IMR-90 (cell line): ENCODE measurements around the gene THPO. TPM values are rescaled to one million over a fixed set of nuclear protein-coding genes. Genes with fewer than 3 reads are reported as not detected.

Source experiments
- ATAC-seq: fragments of 200-7000 bp; cut with Tn5 transposase; 2 replicates; pipeline ENCODE4 v1.9.1; 2020; ENCODE audit warnings: low read depth, mild to moderate bottlenecking, moderate library complexity
- Bru-seq: library from RNA; stranded (reverse); fragments of 400-500 nt; gene quantifications from one replicate; lab custom pipeline; 2021; lab: Mats Ljungman, UMichigan
- BruChase-seq, 2 experiments: library from RNA; stranded (reverse); fragments of 400-500 nt; gene quantifications; one replicate each; lab custom pipeline; 2021; lab: Mats Ljungman, UMichigan
- BruUV-seq: library from RNA; stranded (reverse); fragments of 400-500 nt; replicated peaks from 2 replicates; lab custom pipeline; 2021; lab: Mats Ljungman, UMichigan
- CTCF ChIA-PET: fragments of 300-600 bp; formaldehyde crosslinking; extraction: SDS; loops from one replicate; lab custom pipeline; 2021; ENCODE audit warnings: antibody characterized with exemption; lab: Yijun Ruan, JAX
- POLR2A ChIA-PET: fragments of 300-600 bp; sonication (Branson Sonifier 250); formaldehyde crosslinking; loops from one replicate; lab custom pipeline; 2022; ENCODE audit warnings: antibody characterized with exemption; ENCODE audit not compliant: unreplicated experiment; lab: Charles Lee
- DNase-seq: peaks from one replicate; pipeline ENCODE4 v3.0.0; 2013
- H2AFZ ChIP-seq: replicated peaks from 2 replicates; pipeline ENCODE3; 2013; ENCODE audit warnings: low read length, mild to moderate bottlenecking; ENCODE audit not compliant: poor library complexity
- H2AK5ac ChIP-seq: 2 replicates; pipeline ENCODE4 v1.6.1; 2013; ENCODE audit warnings: low read depth, low read length, inconsistent platforms
- H2AK9ac ChIP-seq: replicated peaks from 2 replicates; pipeline ENCODE3; 2013; ENCODE audit warnings: mild to moderate bottlenecking, low read depth, low read length, moderate library complexity; ENCODE audit not compliant: poor library complexity
- H2BK120ac ChIP-seq: 2 replicates; pipeline ENCODE4 v1.6.1; 2013; ENCODE audit warnings: low read depth, low read length, inconsistent platforms
- H2BK15ac ChIP-seq: 3 replicates; pipeline ENCODE4 v1.6.1; 2013; ENCODE audit warnings: low read depth, low read length, inconsistent platforms
- H2BK20ac ChIP-seq: 2 replicates; pipeline ENCODE4 v1.6.1; 2013; ENCODE audit warnings: low read depth, mild to moderate bottlenecking, inconsistent platforms, low read length, moderate library complexity
- H2BK5ac ChIP-seq: 2 replicates; pipeline ENCODE4 v1.6.1; 2013; ENCODE audit warnings: mild to moderate bottlenecking, low read depth, low read length, inconsistent platforms; ENCODE audit not compliant: poor library complexity, severe bottlenecking
- H3K14ac ChIP-seq: replicated peaks from 2 replicates; pipeline ENCODE4 v1.6.1; 2013; ENCODE audit warnings: low read depth, low read length, inconsistent platforms
- H3K18ac ChIP-seq: 2 replicates; pipeline ENCODE4 v1.6.1; 2013; ENCODE audit warnings: low read depth, low read length, control low read depth
- H3K23ac ChIP-seq: 2 replicates; pipeline ENCODE4 v1.6.1; 2013; ENCODE audit warnings: low read depth, low read length, inconsistent platforms
- H3K27ac ChIP-seq: 2 replicates; pipeline ENCODE4 v1.5.1; 2013; ENCODE audit warnings: mild to moderate bottlenecking, control low read depth, low read length; ENCODE audit not compliant: insufficient read depth
- H3K27me3 ChIP-seq: 2 replicates; pipeline ENCODE4 v1.6.1; 2013; ENCODE audit warnings: low read length; ENCODE audit not compliant: control insufficient read depth, insufficient read depth
- H3K36me3 ChIP-seq: 2 replicates; pipeline ENCODE4 v1.6.1; 2013; ENCODE audit warnings: low read length, mixed read lengths; ENCODE audit not compliant: control insufficient read depth, insufficient read depth
- H3K4ac ChIP-seq: 2 replicates; pipeline ENCODE4 v1.6.1; 2013; ENCODE audit warnings: low read depth, low read length, inconsistent platforms
- H3K4me1 ChIP-seq: 2 replicates; pipeline ENCODE4 v1.6.1; 2013; ENCODE audit warnings: low read length, mixed read lengths; ENCODE audit not compliant: control insufficient read depth, insufficient read depth
- H3K4me2 ChIP-seq: 2 replicates; pipeline ENCODE4 v1.6.1; 2013; ENCODE audit warnings: low read depth, mild to moderate bottlenecking, control low read depth, low read length, moderate library complexity
- H3K4me3 ChIP-seq: 2 replicates; pipeline ENCODE4 v1.5.1; 2013; ENCODE audit warnings: low read depth, mild to moderate bottlenecking, control low read depth, low read length, moderate library complexity; ENCODE audit not compliant: insufficient read depth
- H3K56ac ChIP-seq: 2 replicates; pipeline ENCODE4 v1.6.1; 2013; ENCODE audit warnings: low read length, inconsistent platforms; ENCODE audit not compliant: insufficient read depth; ENCODE audit errors: extremely low read depth
- H3K79me1 ChIP-seq, 2 experiments: 2 replicates each; pipeline ENCODE4 v1.6.1; 2013; ENCODE audit warnings: low read length in 2 of 2, inconsistent platforms in 1 of 2, low read depth in 1 of 2
- H3K9ac ChIP-seq: 2 replicates; pipeline ENCODE4 v1.6.1; 2013; ENCODE audit warnings: low read depth, low read length, control low read depth
- H3K9me1 ChIP-seq: 2 replicates; pipeline ENCODE4 v1.6.1; 2013; ENCODE audit warnings: low read length, inconsistent platforms; ENCODE audit not compliant: insufficient read depth
- H3K9me3 ChIP-seq: 2 replicates; pipeline ENCODE4 v1.6.1; 2013; ENCODE audit warnings: low read length; ENCODE audit not compliant: control insufficient read depth, insufficient read depth
- H4K20me1 ChIP-seq: 2 replicates; pipeline ENCODE4 v1.6.1; 2013; ENCODE audit warnings: low read length, inconsistent platforms; ENCODE audit not compliant: insufficient read depth
- H4K5ac ChIP-seq: 2 replicates; pipeline ENCODE4 v1.6.1; 2013; ENCODE audit warnings: mild to moderate bottlenecking, low read depth, low read length, control low read depth
- H4K8ac ChIP-seq, 2 experiments: 2 replicates each; pipeline ENCODE4 v1.6.1; 2013; ENCODE audit warnings: low read depth in 2 of 2, low read length in 2 of 2, control low read depth in 1 of 2, inconsistent platforms in 1 of 2
- H4K91ac ChIP-seq: 2 replicates; pipeline ENCODE4 v1.6.1; 2013; ENCODE audit warnings: low read depth, low read length, inconsistent platforms; ENCODE audit not compliant: insufficient read depth
- BHLHE40 ChIP-seq: fragments of 150-350 bp; IDR thresholded peaks from 2 replicates; pipeline ENCODE4 v1.6.1; 2016; ENCODE audit warnings: mild to moderate bottlenecking, low read depth, low read length
- CEBPB ChIP-seq: IDR thresholded peaks from 2 replicates; pipeline ENCODE4 v1.6.1; 2012; ENCODE audit warnings: low read depth, low read length, improper control_type of control experiment
- CTCF ChIP-seq: conservative IDR thresholded peaks from 2 replicates; pipeline ENCODE4 v1.5.1; 2012; ENCODE audit warnings: mild to moderate bottlenecking, low read depth, low read length, improper control_type of control experiment
- ELK1 ChIP-seq: fragments of 150-350 bp; IDR thresholded peaks from 2 replicates; pipeline ENCODE4 v1.6.1; 2016; ENCODE audit warnings: low read depth, mild to moderate bottlenecking, low read length, moderate library complexity, borderline replicate concordance
- MAFK ChIP-seq: IDR thresholded peaks from 2 replicates; pipeline ENCODE4 v1.6.1; 2012; ENCODE audit warnings: low read depth, low read length, improper control_type of control experiment
- MAZ ChIP-seq: IDR thresholded peaks from 2 replicates; pipeline ENCODE4 v1.6.1; 2012; ENCODE audit warnings: low read depth, mild to moderate bottlenecking, low read length, improper control_type of control experiment, moderate library complexity, borderline replicate concordance
- MXI1 ChIP-seq: IDR thresholded peaks from 2 replicates; pipeline ENCODE4 v1.6.1; 2012; ENCODE audit warnings: low read depth, mild to moderate bottlenecking, low read length, moderate library complexity, borderline replicate concordance
- NFE2L2 ChIP-seq: fragments of 150-350 bp; IDR thresholded peaks from 2 replicates; pipeline ENCODE4 v1.6.1; 2016; ENCODE audit warnings: low read depth, mild to moderate bottlenecking, low read length
- POLR2A ChIP-seq: IDR thresholded peaks from 2 replicates; pipeline ENCODE4 v1.6.1; 2012; ENCODE audit warnings: mild to moderate bottlenecking, low read depth, low read length
- RAD21 ChIP-seq: IDR thresholded peaks from 2 replicates; pipeline ENCODE4 v1.6.1; 2012; ENCODE audit warnings: low read length, improper control_type of control experiment
- RCOR1 ChIP-seq: IDR thresholded peaks from 2 replicates; pipeline ENCODE4 v1.6.1; 2012; ENCODE audit warnings: mild to moderate bottlenecking, low read length, improper control_type of control experiment; ENCODE audit not compliant: insufficient replicate concordance
- RFX5 ChIP-seq: IDR thresholded peaks from 2 replicates; pipeline ENCODE4 v1.8.0; 2012; ENCODE audit warnings: low read depth, mild to moderate bottlenecking, low read length, moderate library complexity
- SMC3 ChIP-seq: fragments of 150-350 bp; IDR thresholded peaks from 2 replicates; pipeline ENCODE4 v1.6.1; 2016; ENCODE audit warnings: low read depth, mild to moderate bottlenecking, antibody characterized with exemption, low read length, moderate library complexity
- USF2 ChIP-seq: fragments of 150-350 bp; IDR thresholded peaks from 2 replicates; pipeline ENCODE4 v1.6.1; 2017; ENCODE audit warnings: mild to moderate bottlenecking, antibody characterized with exemption, low read length, low read depth
- WGBS, 2 experiments: methylation state at CpG; one replicate each; pipeline versions ENCODE4 v1.1.5 to v1.1.7; 2013; ENCODE audit warnings: missing lambda C conversion rate in 2 of 2; ENCODE audit not compliant: insufficient read length in 1 of 2; ENCODE audit errors: extremely low coverage in 2 of 2; 5-methylcytosine and 5-hydroxymethylcytosine counted together
- dilution Hi-C: fragments of 300-500 bp; cut with HindIII; formaldehyde crosslinking; loops from one replicate; pipeline ENCODE4 v1.14.3; 2018; ENCODE audit warnings: low sequenced_read_pairs; ENCODE audit not compliant: unreplicated experiment
- in situ Hi-C: fragments of 300-500 bp; cut with MboI; formaldehyde crosslinking; loops from 3 replicates; pipeline ENCODE4 v1.14.3; 2019; ENCODE audit warnings: low sequenced_read_pairs, inconsistent platforms, mixed read lengths
- intact Hi-C: fragments of 100-400 bp; cut with micrococcal nuclease; formaldehyde crosslinking; loops from 2 replicates; pipeline ENCODE4 v1.10.0; 2022
- long read RNA-seq: library from polyadenylated mRNA; unstranded; transcript quantifications from one replicate; pipeline ENCODE4 v2.0.0, GENCODE V29; 2021; ENCODE audit not compliant: unreplicated experiment
- polyA plus RNA-seq, 3 experiments: library from polyadenylated mRNA; depleted of rRNA; stranded (reverse); fragments of >200 nt; gene quantifications; 2 replicates each; pipeline ENCODE4 v1.2.3, GENCODE V29; 2012; ENCODE audit warnings: low replicate concordance in 1 of 3
- total RNA-seq: library from RNA; depleted of rRNA; stranded (reverse); fragments of >200 nt; gene quantifications from 2 replicates; pipeline ENCODE4 v1.2.3, GENCODE V29; 2012; rRNA removed

THPO gene
- not detected in 2 replicates for total RNA-seq
- polyA plus RNA-seq (2012; rRNA removed), result not detected in 2 replicates
- polyA plus RNA-seq (2012; cell fraction: cytosol; rRNA removed), result not detected in 2 replicates
- 0.08 TPM in 1 of 2 replicates, not detected in the other for polyA plus RNA-seq (2012; cell fraction: nucleus; rRNA removed; ENCODE audit: low replicate concordance)
- not detected for Bru-seq, nascent RNA
- percentile 7 among the genes with signal in this experiment for BruChase-seq, experiment 1, labeled RNA remaining after a 6-hour chase
- BruChase-seq, experiment 2, labeled RNA remaining after a 2-hour chase, result percentile 8 among the genes with signal in this experiment
- long read RNA-seq, result 0 reads

GRCh38 chr3:184377882-184378445 is at the start of gene THPO:
THPO (minus strand) TSS chr3:184378207; CDS start chr3:184376259, 1,948 bp downstream.
- H3K27me3 ChIP-seq, result peaks cover 80% of the 10 kb centered on the region
- H3K4me1 ChIP-seq, result peaks cover 2% of the 10 kb centered on the region; the same call in 1 of the 2 replicates
- no peak within 1 kb of the TSS for H3K56ac ChIP-seq
- no peak within 1 kb of the TSS for H3K9ac ChIP-seq
- H3K18ac ChIP-seq, result no peak within 1 kb of the TSS
- ATAC-seq, result no peak
- H3K79me1 ChIP-seq, result no peaks in the 10 kb centered on the region
- H3K27ac ChIP-seq, result no peak within 1 kb of the TSS
- peak within 1 kb of the TSS; percentile 38 for H2AK9ac ChIP-seq
- H4K8ac ChIP-seq, result no peak within 1 kb of the TSS
- CTCF ChIA-PET, result no interaction called here
- no peak within 1 kb of the TSS for H4K91ac ChIP-seq
- POLR2A ChIA-PET, result no interaction called here
- H3K36me3 ChIP-seq, result no peaks in the 10 kb centered on the region
- H2BK5ac ChIP-seq, result no peak within 1 kb of the TSS
- H4K20me1 ChIP-seq, result no peaks in the 10 kb centered on the region
- no peak within 1 kb of the TSS for H3K14ac ChIP-seq
- no peak within 1 kb of the TSS for H3K4me2 ChIP-seq
- intact Hi-C loops (no loop called here), dilution Hi-C loops (no loop called here), in situ Hi-C loops (loop anchor here (10.0 kb wide), 2 partner anchors 397 to 427 kb away; no protein-coding TSS in a partner anchor)
- peak within 1 kb of the TSS; percentile 16 for H2AFZ ChIP-seq
- no peak within 1 kb of the TSS for H3K4ac ChIP-seq
- H4K5ac ChIP-seq, result no peak within 1 kb of the TSS
- no peak for DNase-seq
- H3K9me3 ChIP-seq, result no peaks in the 10 kb centered on the region
- H3K9me1 ChIP-seq, result no peaks in the 10 kb centered on the region
- no peak within 1 kb of the TSS for H2AK5ac ChIP-seq
- WGBS, 2 experiments, result no CpG with 5 or more reads among the region's 7 CpGs
- no peak within 1 kb of the TSS for H2BK120ac ChIP-seq
- no peak within 1 kb of the TSS for H2BK15ac ChIP-seq
- H2BK20ac ChIP-seq, result no peak within 1 kb of the TSS
- BruUV-seq, result no TSS peak
- H3K23ac ChIP-seq, result no peak within 1 kb of the TSS
- no peak within 1 kb of the TSS for H3K4me3 ChIP-seq
- TF ChIP-seq RCOR1 (no peak), CTCF (no peak), ELK1 (no peak), USF2 (no peak), NFE2L2 (no peak), MXI1 (no peak), CEBPB (no peak), RAD21 (no peak), POLR2A (no peak), BHLHE40 (no peak), MAZ (no peak), SMC3 (no peak), RFX5 (no peak), MAFK (no peak)
